Naive thymus-derived CD4-positive, alpha-beta T cell (primary cell): ENCODE data around the gene PCNX2. TPM values are rescaled to one million over a fixed set of nuclear protein-coding genes. Genes with fewer than 3 reads are reported as not detected.

Experiments
- ATAC-seq: fragments of 150-1000 bp; cut with Tn5 transposase; 2 replicates; pipeline ENCODE4 v1.10.0; 2021; ENCODE audit warnings: mild to moderate bottlenecking, moderate library complexity
- CTCF ChIA-PET: fragments of 350-600 bp; sonication (Branson Sonifier 250); formaldehyde crosslinking; loops from one replicate; lab custom pipeline; 2021; ENCODE audit warnings: antibody characterized with exemption; lab: Charles Lee
- POLR2A ChIA-PET: fragments of 350-600 bp; sonication (Branson Sonifier 250); formaldehyde crosslinking; loops from one replicate; lab custom pipeline; 2021; ENCODE audit warnings: antibody characterized with exemption, inconsistent platforms; lab: Charles Lee
- DNase-seq, 9 donors: peaks; one replicate each; pipeline versions ENCODE4 v3.0.0 to v3.0.0-alpha.2; 2020 to 2022; ENCODE audit warnings: mixed read lengths in 1 of 9
- H3K27ac ChIP-seq: one replicate; pipeline ENCODE4 v1.7.0; 2013; ENCODE audit warnings: mild to moderate bottlenecking, low read depth, low read length, moderate library complexity
- H3K27me3 ChIP-seq, 2 donors: one replicate each; pipeline ENCODE4 v1.7.0; 2013; ENCODE audit warnings: low read length in 2 of 2, mild to moderate bottlenecking in 2 of 2, moderate library complexity in 2 of 2; ENCODE audit not compliant: control insufficient read depth in 2 of 2, insufficient read depth in 2 of 2
- H3K36me3 ChIP-seq, 3 experiments: 1 replicate in 2 of 3; 2 replicates in 1 of 3; pipeline ENCODE4 v1.7.0; 2013; ENCODE audit warnings: low read length in 3 of 3, mild to moderate bottlenecking in 3 of 3, moderate library complexity in 1 of 3; ENCODE audit not compliant: insufficient read depth in 3 of 3, control insufficient read depth in 2 of 3
- H3K4me1 ChIP-seq, 2 donors: one replicate each; pipeline ENCODE4 v1.7.0; 2013; ENCODE audit warnings: low read length in 2 of 2, mild to moderate bottlenecking in 2 of 2, moderate library complexity in 1 of 2; ENCODE audit not compliant: control insufficient read depth in 2 of 2, insufficient read depth in 2 of 2
- H3K4me3 ChIP-seq: 2 replicates; pipeline ENCODE4 v1.7.0; 2013; ENCODE audit warnings: mild to moderate bottlenecking, low read length
- H3K9me3 ChIP-seq, 3 experiments: 1 replicate in 2 of 3; 2 replicates in 1 of 3; pipeline ENCODE4 v1.7.0; 2013; ENCODE audit warnings: low read length in 3 of 3; ENCODE audit not compliant: control insufficient read depth in 2 of 3
- H3K27ac Mint-ChIP-seq, 9 donors: one replicate each; pipeline ENCODE4 v1.8.0; 2020 to 2022; ENCODE audit warnings: mixed read lengths in 9 of 9, mild to moderate bottlenecking in 8 of 9, moderate library complexity in 5 of 9, inconsistent platforms in 2 of 9
- H3K27me3 Mint-ChIP-seq, 5 donors: one replicate each; pipeline ENCODE4 v1.8.0; 2021 to 2022; ENCODE audit warnings: mixed read lengths in 5 of 5, mild to moderate bottlenecking in 1 of 5
- H3K36me3 Mint-ChIP-seq, 5 donors: one replicate each; pipeline ENCODE4 v1.8.0; 2020 to 2022; ENCODE audit warnings: mixed read lengths in 5 of 5, mild to moderate bottlenecking in 3 of 5, inconsistent platforms in 1 of 5
- H3K4me1 Mint-ChIP-seq, 7 donors: one replicate each; pipeline ENCODE4 v1.8.0; 2020 to 2022; ENCODE audit warnings: mixed read lengths in 7 of 7, mild to moderate bottlenecking in 3 of 7, inconsistent platforms in 1 of 7
- H3K4me3 Mint-ChIP-seq, 10 donors: one replicate each; pipeline ENCODE4 v1.8.0; 2020 to 2022; ENCODE audit warnings: mild to moderate bottlenecking in 10 of 10, mixed read lengths in 10 of 10, moderate library complexity in 6 of 10, inconsistent platforms in 2 of 10
- H3K9me3 Mint-ChIP-seq, 11 donors: one replicate each; pipeline ENCODE4 v1.8.0; 2020 to 2022; ENCODE audit warnings: mixed read lengths in 11 of 11, mild to moderate bottlenecking in 4 of 11, inconsistent platforms in 1 of 11, moderate library complexity in 1 of 11
- intact Hi-C, 2 donors: fragments of 100-400 bp; cut with micrococcal nuclease; formaldehyde crosslinking; loops; one replicate each; pipeline ENCODE4 v1.15.1; 2023
- polyA plus RNA-seq, 2 donors: library from polyadenylated mRNA; unstranded; fragments of 300-500 nt; fragmentation: Illumina TruSeq; gene quantifications; one replicate each; pipeline ENCODE4 v1.2.3, GENCODE V29; 2021
- total RNA-seq, 6 experiments: library from RNA in 5 of 6; stranded (reverse) in 5 of 6; gene quantifications; 1 replicate in 5 of 6; 2 replicates in 1 of 6; pipeline ENCODE4 v1.2.3 and lab custom pipeline; 2021 to 2026

Gene PCNX2
- total and polyA plus RNA-seq, 7 experiments from 2014 or later = 4.1 to 61.8 (median 45.1) TPM

GRCh38 chr1:233055879-233056641, 239.5 kb downstream of the PCNX2 start:
- no peaks in the 10 kb centered on the region for H3K9me3 ChIP-seq
- no peak overlapping the region for H3K4me3 ChIP-seq
- H3K36me3 ChIP-seq = peaks cover 0 to 4% (median 0%) of the 10 kb centered on the region in 3 experiments
- no peak for ATAC-seq
- peaks cover 22 to 66% (median 53%) of the 10 kb centered on the region in 5 donors for H3K36me3 Mint-ChIP-seq
- no peaks in the 10 kb centered on the region for H3K27me3 ChIP-seq
- no peaks in the 10 kb centered on the region for H3K4me1 ChIP-seq
- no peak for DNase-seq
- CTCF ChIA-PET = no interaction called here
- no peak overlapping the region for H3K27ac Mint-ChIP-seq
- POLR2A ChIA-PET = no interaction called here
- H3K4me1 Mint-ChIP-seq = no peaks in the 10 kb centered on the region
- H3K27me3 Mint-ChIP-seq = no peaks in the 10 kb centered on the region
- no peak overlapping the region for H3K27ac ChIP-seq
- H3K4me3 Mint-ChIP-seq = no peak overlapping the region
- peaks cover 0 to 9% (median 2%) of the 10 kb centered on the region in 11 donors for H3K9me3 Mint-ChIP-seq
- intact Hi-C loops = no loop called here

DNA sequence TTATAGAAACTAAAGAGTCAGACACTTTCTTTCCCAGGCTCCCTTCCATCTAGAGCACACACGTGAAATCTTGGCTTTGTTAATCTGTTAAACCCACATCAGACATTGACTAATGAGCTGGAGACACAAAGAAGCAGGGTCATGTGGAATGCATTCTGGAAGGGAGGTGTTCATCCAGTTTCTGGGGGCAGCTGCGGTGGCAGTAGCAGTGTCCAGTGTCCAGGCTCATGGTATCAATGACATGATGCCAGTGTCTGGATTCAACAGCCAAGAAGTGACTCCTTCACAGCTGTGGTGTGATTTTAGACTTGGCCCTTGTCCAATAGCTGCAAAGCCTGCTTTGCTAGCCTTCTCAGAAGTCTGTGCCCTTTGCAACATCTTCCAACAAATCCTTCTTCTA, 249.9 kb downstream of the PCNX2 start:
- DNase-seq (no peak), ATAC-seq (no peak)
- H3K36me3 ChIP-seq = no peaks in the 10 kb centered on the region
- Mint-ChIP-seq H3K4me3 (no peak overlapping the region), H3K9me3 (peaks cover under 1 to 23% (median 13%) of the 10 kb centered on the region in 11 donors), H3K36me3 (peaks cover 26 to 66% (median 56%) of the 10 kb centered on the region in 5 donors), H3K4me1 (peaks cover 0 to 6% (median 0%) of the 10 kb centered on the region in 7 donors), H3K27ac (no peak overlapping the region), H3K27me3 (no peaks in the 10 kb centered on the region)
- H3K4me1 ChIP-seq = no peaks in the 10 kb centered on the region
- CTCF ChIA-PET = no interaction called here
- intact Hi-C loops = no loop called here
- no peaks in the 10 kb centered on the region for H3K27me3 ChIP-seq
- no peaks in the 10 kb centered on the region for H3K9me3 ChIP-seq
- H3K27ac ChIP-seq = no peak overlapping the region
- no peak overlapping the region for H3K4me3 ChIP-seq
- POLR2A ChIA-PET = no interaction called here

DNA sequence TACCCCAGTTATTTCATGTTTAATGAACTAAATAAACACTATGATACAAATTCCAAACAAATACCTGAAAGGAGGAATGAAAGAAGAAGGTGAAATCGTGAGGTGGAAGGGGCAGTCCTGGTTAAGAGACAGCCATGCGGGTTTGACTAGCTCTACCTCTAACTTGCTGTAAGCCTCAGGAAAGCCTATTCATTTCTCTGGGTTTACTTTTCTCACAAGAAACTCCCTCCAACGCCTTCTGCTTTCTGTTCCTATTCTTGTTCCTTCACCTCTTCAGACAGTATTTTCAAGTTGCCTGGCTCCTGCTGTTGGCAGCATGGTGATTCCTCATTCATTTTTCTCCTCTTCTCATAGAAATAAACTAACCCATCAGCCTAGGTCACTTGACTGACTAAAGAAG, 252.7 kb downstream of the PCNX2 start:
- Mint-ChIP-seq H3K27ac (no peak overlapping the region), H3K4me3 (no peak overlapping the region), H3K9me3 (peaks cover 0 to 8% (median 0%) of the 10 kb centered on the region in 11 donors), H3K4me1 (peaks cover 0 to 10% (median 0%) of the 10 kb centered on the region in 7 donors), H3K27me3 (no peaks in the 10 kb centered on the region), H3K36me3 (peaks cover 17 to 58% (median 34%) of the 10 kb centered on the region in 5 donors)
- H3K4me1 ChIP-seq = no peaks in the 10 kb centered on the region
- no peak overlapping the region for H3K4me3 ChIP-seq
- no peak for DNase-seq
- no peaks in the 10 kb centered on the region for H3K27me3 ChIP-seq
- no peak for ATAC-seq
- H3K9me3 ChIP-seq = no peaks in the 10 kb centered on the region
- ChIA-PET CTCF (no interaction called here), POLR2A (no interaction called here)
- no peaks in the 10 kb centered on the region for H3K36me3 ChIP-seq
- H3K27ac ChIP-seq = no peak overlapping the region
- intact Hi-C loops = no loop called here

DNA sequence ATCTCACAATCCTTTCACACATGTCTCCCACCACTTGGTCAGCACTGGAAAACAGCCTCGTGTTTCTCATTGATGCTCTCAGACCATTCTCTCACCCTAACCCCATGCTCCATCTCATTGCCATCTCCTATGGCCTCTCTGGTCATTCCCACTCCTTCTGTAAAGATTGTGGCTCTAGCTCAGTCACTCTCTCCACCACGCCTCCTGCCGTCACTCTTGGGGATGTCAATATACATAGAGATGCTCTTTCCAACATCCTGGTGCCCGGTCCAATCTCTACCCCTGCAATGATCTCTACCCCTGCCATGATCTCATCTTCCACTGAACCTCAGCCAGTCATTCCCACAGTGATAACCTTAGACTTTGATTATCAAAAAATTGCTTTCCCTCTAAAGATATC, 255.0 kb downstream of the PCNX2 start:
- Mint-ChIP-seq H3K27ac (no peak overlapping the region), H3K36me3 (peaks cover 11 to 42% (median 15%) of the 10 kb centered on the region in 5 donors), H3K4me1 (peaks cover 0 to 10% (median 0%) of the 10 kb centered on the region in 7 donors), H3K27me3 (no peaks in the 10 kb centered on the region), H3K4me3 (no peak overlapping the region), H3K9me3 (peaks cover 0 to 6% (median 0%) of the 10 kb centered on the region in 11 donors)
- H3K9me3 ChIP-seq = no peaks in the 10 kb centered on the region
- no peaks in the 10 kb centered on the region for H3K36me3 ChIP-seq
- no peaks in the 10 kb centered on the region for H3K27me3 ChIP-seq
- DNase-seq (no peak), ATAC-seq (no peak)
- no peaks in the 10 kb centered on the region for H3K4me1 ChIP-seq
- ChIA-PET CTCF (no interaction called here), POLR2A (no interaction called here)
- intact Hi-C loops = no loop called here
- no peak overlapping the region for H3K27ac ChIP-seq
- no peak overlapping the region for H3K4me3 ChIP-seq

DNA sequence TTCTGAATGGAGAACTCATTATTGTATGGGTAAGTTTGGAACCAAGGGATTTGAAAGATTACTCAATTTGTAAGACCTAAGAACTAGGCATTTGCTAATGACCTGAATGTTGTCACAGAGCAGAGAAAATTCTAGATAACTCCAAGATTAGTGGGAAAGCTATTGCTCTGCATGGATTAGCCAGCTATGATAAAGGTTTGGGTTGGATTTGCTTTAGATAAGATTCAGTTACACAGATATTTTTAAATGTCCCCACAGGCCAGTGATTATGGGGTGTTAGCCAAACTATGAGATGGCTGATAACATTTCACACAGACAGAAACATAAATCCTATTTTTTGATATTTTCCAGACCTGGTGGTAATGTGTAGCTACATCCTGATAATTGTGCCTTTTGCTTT, 256.9 kb downstream of the PCNX2 start:
- no peaks in the 10 kb centered on the region for H3K4me1 ChIP-seq
- H3K9me3 Mint-ChIP-seq = peaks cover 0 to 6% (median 0%) of the 10 kb centered on the region in 11 donors
- H3K4me3 Mint-ChIP-seq = no peak overlapping the region
- peaks cover 0 to 10% (median 0%) of the 10 kb centered on the region in 7 donors for H3K4me1 Mint-ChIP-seq
- intact Hi-C loops = no loop called here
- H3K27me3 Mint-ChIP-seq = no peaks in the 10 kb centered on the region
- ChIA-PET CTCF (no interaction called here), POLR2A (no interaction called here)
- H3K27me3 ChIP-seq = no peaks in the 10 kb centered on the region
- DNase-seq (no peak), ATAC-seq (no peak)
- H3K36me3 Mint-ChIP-seq = peaks cover 14 to 46% (median 16%) of the 10 kb centered on the region in 5 donors
- H3K36me3 ChIP-seq = no peaks in the 10 kb centered on the region
- H3K4me3 ChIP-seq = no peak overlapping the region
- H3K27ac Mint-ChIP-seq = no peak overlapping the region
- H3K9me3 ChIP-seq = peaks cover 0 to 4% (median 0%) of the 10 kb centered on the region in 3 experiments
- H3K27ac ChIP-seq = no peak overlapping the region

DNA sequence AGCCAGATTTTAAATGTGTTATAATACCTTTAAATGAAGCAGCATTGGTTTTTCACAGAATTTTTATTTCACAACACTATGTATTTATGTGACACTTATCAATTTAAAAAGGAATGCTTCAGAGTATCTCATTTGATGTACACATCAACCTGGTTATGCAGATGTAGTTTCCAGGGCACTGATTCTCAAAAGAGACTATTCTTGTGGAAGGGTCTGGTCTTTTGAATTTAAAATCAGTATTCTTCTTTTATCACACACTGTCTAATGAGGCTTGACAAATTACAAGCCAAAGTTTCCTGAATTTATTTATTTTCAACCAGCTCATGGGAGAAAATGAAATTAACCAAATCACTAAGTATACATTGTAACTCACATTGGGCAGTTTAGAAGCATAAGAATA, 257.7 kb downstream of the PCNX2 start:
- intact Hi-C loops = no loop called here
- no peak overlapping the region for H3K4me3 ChIP-seq
- no peak overlapping the region for H3K27ac ChIP-seq
- Mint-ChIP-seq H3K27ac (no peak overlapping the region), H3K4me3 (no peak overlapping the region), H3K36me3 (peaks cover 15 to 47% (median 21%) of the 10 kb centered on the region in 5 donors), H3K4me1 (peaks cover 0 to 10% (median 0%) of the 10 kb centered on the region in 7 donors), H3K9me3 (peaks cover 0 to 6% (median 0%) of the 10 kb centered on the region in 11 donors), H3K27me3 (no peaks in the 10 kb centered on the region)
- H3K9me3 ChIP-seq = peaks cover 0 to 4% (median 0%) of the 10 kb centered on the region in 3 experiments
- no peaks in the 10 kb centered on the region for H3K27me3 ChIP-seq
- ChIA-PET POLR2A (interaction anchor here (0.6 kb wide), 1 partner anchor 75 kb away, joined by 4 read pairs; no protein-coding TSS in a partner anchor), CTCF (no interaction called here)
- DNase-seq = no peak
- H3K36me3 ChIP-seq = no peaks in the 10 kb centered on the region
- H3K4me1 ChIP-seq = no peaks in the 10 kb centered on the region
- no peak for ATAC-seq
